Measurements from ENCODE around the gene RBP5. TPM values are rescaled to one million over a fixed set of nuclear protein-coding genes. Genes with fewer than 3 reads are reported as not detected.

The RBP5 gene
- 0.26 TPM in 1 of 2 replicates, not detected in the other for total RNA-seq
- polyA plus RNA-seq, result not detected in 2 replicates
- polyA plus RNA-seq (2012), result 0.33 and 0.48 TPM in 2 replicates
- polyA minus RNA-seq (ENCODE audit: low replicate concordance), result not detected in 2 replicates

- peak within 1 kb of the TSS; percentile 52 to 69 (median 65) for H3K4me3 ChIP-seq (replicated peaks in 1 of 4; ENCODE audit: control extremely low read depth in 1 of 4, insufficient read depth in 1 of 4, low read depth in 3 of 4, low read length in 4 of 4)
- H3K27ac ChIP-seq (ENCODE audit: insufficient read depth, low read length), result no peak within 1 kb of the TSS
- no peak for TF ChIP-seq EZH2 (IDR thresholded peaks at IDR 0.05; ENCODE audit: low read length, missing control alignments)
- TF ChIP-seq, protein P1, sequence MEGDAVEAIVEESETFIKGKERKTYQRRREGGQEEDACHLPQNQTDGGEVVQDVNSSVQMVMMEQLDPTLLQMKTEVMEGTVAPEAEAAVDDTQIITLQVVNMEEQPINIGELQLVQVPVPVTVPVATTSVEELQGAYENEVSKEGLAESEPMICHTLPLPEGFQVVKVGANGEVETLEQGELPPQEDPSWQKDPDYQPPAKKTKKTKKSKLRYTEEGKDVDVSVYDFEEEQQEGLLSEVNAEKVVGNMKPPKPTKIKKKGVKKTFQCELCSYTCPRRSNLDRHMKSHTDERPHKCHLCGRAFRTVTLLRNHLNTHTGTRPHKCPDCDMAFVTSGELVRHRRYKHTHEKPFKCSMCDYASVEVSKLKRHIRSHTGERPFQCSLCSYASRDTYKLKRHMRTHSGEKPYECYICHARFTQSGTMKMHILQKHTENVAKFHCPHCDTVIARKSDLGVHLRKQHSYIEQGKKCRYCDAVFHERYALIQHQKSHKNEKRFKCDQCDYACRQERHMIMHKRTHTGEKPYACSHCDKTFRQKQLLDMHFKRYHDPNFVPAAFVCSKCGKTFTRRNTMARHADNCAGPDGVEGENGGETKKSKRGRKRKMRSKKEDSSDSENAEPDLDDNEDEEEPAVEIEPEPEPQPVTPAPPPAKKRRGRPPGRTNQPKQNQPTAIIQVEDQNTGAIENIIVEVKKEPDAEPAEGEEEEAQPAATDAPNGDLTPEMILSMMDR (conservative IDR thresholded peaks at IDR 0.05 in 1 of 2, IDR thresholded peaks at IDR 0.05 in 1 of 2; ENCODE audit: low read depth in 1 of 2, low read length in 2 of 2), result no peak
- H3K9me3 ChIP-seq (ENCODE audit: control insufficient read depth, insufficient read depth, low read depth, low read length), result no peaks in the 10 kb centered on the region
- peak within 1 kb of the TSS; percentile 64 for H2AFZ ChIP-seq (ENCODE audit: low read length)
- no peaks in the 10 kb centered on the region for H3K79me2 ChIP-seq (ENCODE audit: control insufficient read depth, insufficient read depth, low read length)
- no peak for DNase-seq (ENCODE audit: low read depth in 2 of 2)
- peak within 1 kb of the TSS; percentile 97 for H3K4me2 ChIP-seq (ENCODE audit: extremely low read depth, insufficient read depth, low read length)
- H3K36me3 ChIP-seq (ENCODE audit: control insufficient read depth, insufficient read depth, low read length), result no peaks in the 10 kb centered on the region
- no peaks in the 10 kb centered on the region for H3K27me3 ChIP-seq (ENCODE audit: control insufficient read depth, insufficient read depth, low read length)
- no peaks in the 10 kb centered on the region for H4K20me1 ChIP-seq (ENCODE audit: control insufficient read depth, extremely low read depth, insufficient read depth, low read length)
- peak within 1 kb of the TSS; percentile 30 for H3K9ac ChIP-seq (ENCODE audit: insufficient read depth, low read length)
- peaks cover 5% of the 10 kb centered on the region for H3K4me1 ChIP-seq (ENCODE audit: control insufficient read depth, extremely low read depth, insufficient read depth, low read length)
Measured at GRCh38 chr12:7128681-7129286, at the start of gene RBP5. TSS of gene RBP5 (minus strand) at chr12:7128889. CDS start at chr12:7128775, 114 bp downstream.

DNA sequence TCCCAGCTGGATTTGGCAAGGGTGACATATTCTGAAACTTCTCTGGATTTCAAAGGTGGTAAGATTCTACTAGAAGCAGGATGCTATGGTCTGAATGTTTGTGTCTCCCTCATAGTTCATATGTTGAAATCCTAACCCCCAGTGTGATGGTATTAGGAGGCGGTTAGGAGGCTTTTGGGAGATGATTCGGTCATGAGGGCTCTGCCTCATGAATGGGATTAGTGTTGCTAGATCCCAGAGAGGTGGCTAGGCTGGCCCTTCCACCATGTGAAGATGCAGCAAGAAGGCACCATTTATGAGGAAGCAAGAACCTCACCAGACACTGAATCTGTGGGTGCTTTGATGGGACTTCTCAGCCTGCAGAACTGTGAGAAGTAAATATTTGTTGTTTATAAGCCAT is 49.8 kb upstream of the RBP5 start:
- Histone ChIP-seq H3K27me3 (ENCODE audit: control insufficient read depth, insufficient read depth, low read length) (no peaks in the 10 kb centered on the region), H3K79me2 (ENCODE audit: control insufficient read depth, insufficient read depth, low read length) (no peaks in the 10 kb centered on the region), H3K9me3 (ENCODE audit: control insufficient read depth, insufficient read depth, low read depth, low read length) (no peaks in the 10 kb centered on the region), H3K9ac (ENCODE audit: insufficient read depth, low read length) (no peak overlapping the region), H3K27ac (ENCODE audit: insufficient read depth, low read length) (no peak overlapping the region), H3K36me3 (ENCODE audit: control insufficient read depth, insufficient read depth, low read length) (no peaks in the 10 kb centered on the region), H2AFZ (ENCODE audit: low read length) (no peak overlapping the region), H4K20me1 (ENCODE audit: control insufficient read depth, extremely low read depth, insufficient read depth, low read length) (no peaks in the 10 kb centered on the region), H3K4me2 (ENCODE audit: extremely low read depth, insufficient read depth, low read length) (no peak overlapping the region), H3K4me3 (replicated peaks in 1 of 4; ENCODE audit: control extremely low read depth in 1 of 4, insufficient read depth in 1 of 4, low read depth in 3 of 4, low read length in 4 of 4) (no peak overlapping the region), H3K4me1 (ENCODE audit: control insufficient read depth, extremely low read depth, insufficient read depth, low read length) (no peaks in the 10 kb centered on the region)
- DNase-seq (ENCODE audit: low read depth in 2 of 2), result no peak
- TF ChIP-seq, protein P1 (conservative IDR thresholded peaks at IDR 0.05 in 1 of 2, IDR thresholded peaks at IDR 0.05 in 1 of 2; ENCODE audit: low read depth in 1 of 2, low read length in 2 of 2), result no peak
- TF ChIP-seq EZH2 (IDR thresholded peaks at IDR 0.05; ENCODE audit: low read length, missing control alignments), result no peak

DNA sequence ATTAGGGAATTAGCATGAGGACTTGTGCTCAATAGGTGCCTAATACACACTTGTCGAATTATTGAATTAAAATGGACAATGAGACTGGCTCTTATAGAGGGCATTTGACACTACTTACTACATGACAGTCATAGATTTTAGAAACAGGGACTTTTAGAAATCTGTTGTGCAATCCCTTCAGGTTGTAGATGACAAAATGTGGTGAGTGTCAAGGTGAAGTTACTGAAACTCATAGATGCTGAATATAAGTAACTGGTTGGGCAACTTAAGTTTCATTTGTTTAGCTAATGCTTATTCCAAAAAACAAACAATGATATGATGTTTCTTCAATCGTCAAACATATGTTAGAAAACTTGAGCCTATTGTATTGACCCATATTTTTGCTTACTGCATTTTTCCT is 47.9 kb upstream of the RBP5 start:
- Histone ChIP-seq H3K36me3 (ENCODE audit: control insufficient read depth, insufficient read depth, low read length) (no peaks in the 10 kb centered on the region), H4K20me1 (ENCODE audit: control insufficient read depth, extremely low read depth, insufficient read depth, low read length) (no peaks in the 10 kb centered on the region), H3K79me2 (ENCODE audit: control insufficient read depth, insufficient read depth, low read length) (no peaks in the 10 kb centered on the region), H3K9ac (ENCODE audit: insufficient read depth, low read length) (no peak overlapping the region), H3K27ac (ENCODE audit: insufficient read depth, low read length) (no peak overlapping the region), H3K27me3 (ENCODE audit: control insufficient read depth, insufficient read depth, low read length) (no peaks in the 10 kb centered on the region), H2AFZ (ENCODE audit: low read length) (no peak overlapping the region), H3K4me2 (ENCODE audit: extremely low read depth, insufficient read depth, low read length) (no peak overlapping the region), H3K4me1 (ENCODE audit: control insufficient read depth, extremely low read depth, insufficient read depth, low read length) (no peaks in the 10 kb centered on the region), H3K9me3 (ENCODE audit: control insufficient read depth, insufficient read depth, low read depth, low read length) (no peaks in the 10 kb centered on the region), H3K4me3 (replicated peaks in 1 of 4; ENCODE audit: control extremely low read depth in 1 of 4, insufficient read depth in 1 of 4, low read depth in 3 of 4, low read length in 4 of 4) (no peak overlapping the region)
- TF ChIP-seq EZH2 (IDR thresholded peaks at IDR 0.05; ENCODE audit: low read length, missing control alignments), result no peak
- TF ChIP-seq, protein P1 (conservative IDR thresholded peaks at IDR 0.05 in 1 of 2, IDR thresholded peaks at IDR 0.05 in 1 of 2; ENCODE audit: low read depth in 1 of 2, low read length in 2 of 2), result no peak
- no peak for DNase-seq (ENCODE audit: low read depth in 2 of 2)

Data from fibroblast of lung (primary cell).